Neural cell (in vitro differentiated cells): ENCODE measurements around the gene CTDNEP1. TPM values are rescaled to one million over a fixed set of nuclear protein-coding genes. Genes with fewer than 3 reads are reported as not detected.

Experiments
- H2AFZ ChIP-seq: fragments of 200-600, 300-800 bp; sonication (generic), shearing (Covaris generic); 2 replicates; pipeline ENCODE4 v1.6.0; 2014; ENCODE audit warnings: low read depth, mild to moderate bottlenecking, antibody characterized with exemption, low read length, moderate library complexity
- H3F3A ChIP-seq: fragments of 200-600 bp; shearing (Covaris generic); 2 replicates; pipeline ENCODE4 v1.6.1; 2016; ENCODE audit warnings: mild to moderate bottlenecking, moderate library complexity, mixed read lengths, antibody characterized with exemption, low read length; ENCODE audit not compliant: insufficient read depth, poor library complexity, severe bottlenecking
- H3K27ac ChIP-seq: fragments of 200-600, 300-800 bp; sonication (generic), shearing (Covaris generic); 2 replicates; pipeline ENCODE4 v1.5.1; 2014; ENCODE audit warnings: mild to moderate bottlenecking, low read length, moderate library complexity
- H3K27me3 ChIP-seq: fragments of 300-800, 200-600 bp; sonication (generic), shearing (Covaris generic); 2 replicates; pipeline ENCODE4 v1.6.0; 2014; ENCODE audit warnings: mild to moderate bottlenecking, low read depth, low read length, moderate library complexity; ENCODE audit not compliant: insufficient read depth
- H3K36me3 ChIP-seq: fragments of 300-800, 200-600 bp; sonication (generic), shearing (Covaris generic); 2 replicates; pipeline ENCODE4 v1.5.1; 2014; ENCODE audit warnings: mild to moderate bottlenecking, antibody characterized with exemption, low read length, moderate library complexity; ENCODE audit not compliant: insufficient read depth
- H3K4me2 ChIP-seq: fragments of 300-800, 200-600 bp; sonication (generic), shearing (Covaris generic); 2 replicates; pipeline ENCODE4 v1.6.0; 2014; ENCODE audit warnings: mild to moderate bottlenecking, low read length
- H3K4me3 ChIP-seq: fragments of 300-800, 200-600 bp; sonication (generic), shearing (Covaris generic); 2 replicates; pipeline ENCODE4 v1.5.1; 2014; ENCODE audit warnings: mild to moderate bottlenecking, low read length, moderate library complexity
- H3K79me2 ChIP-seq: fragments of 200-600 bp; shearing (Covaris generic); replicated peaks from 2 replicates; pipeline ENCODE4 v1.6.0; 2014; ENCODE audit warnings: mild to moderate bottlenecking, low read length, moderate library complexity; ENCODE audit not compliant: insufficient read depth
- H3K9ac ChIP-seq: fragments of 300-800, 200-600 bp; sonication (generic), shearing (Covaris generic); 2 replicates; pipeline ENCODE4 v1.6.1; 2016; ENCODE audit warnings: mild to moderate bottlenecking, low read length, mixed read lengths
- H3K9me2 ChIP-seq: fragments of 200-600 bp; shearing (Covaris generic); 2 replicates; pipeline ENCODE4 v1.6.1; 2016; ENCODE audit warnings: mild to moderate bottlenecking, low read length, mixed read lengths; ENCODE audit not compliant: insufficient read depth
- H3K9me3 ChIP-seq: fragments of 200-600, 300-800 bp; sonication (generic), shearing (Covaris generic); 2 replicates; pipeline ENCODE4 v1.6.1; 2016; ENCODE audit warnings: mild to moderate bottlenecking, mixed run types, low read length, moderate library complexity, mixed read lengths
- H4K20me1 ChIP-seq: fragments of 200-600 bp; shearing (Covaris generic); 2 replicates; pipeline ENCODE4 v1.6.1; 2016; ENCODE audit warnings: mild to moderate bottlenecking, mixed run types; ENCODE audit not compliant: insufficient read depth
- CTCF ChIP-seq: fragments of 450-650 bp; IDR thresholded peaks from 2 replicates; pipeline ENCODE4 v1.5.1; 2014; ENCODE audit warnings: antibody characterized with exemption, mild to moderate bottlenecking, moderate library complexity; ENCODE audit not compliant: poor library complexity, severe bottlenecking
- EP300 ChIP-seq: fragments of 450-650 bp; conservative IDR thresholded peaks from 2 replicates; pipeline ENCODE4 v1.6.1; 2014; ENCODE audit warnings: antibody characterized with exemption, mild to moderate bottlenecking, moderate library complexity; ENCODE audit not compliant: poor library complexity, severe bottlenecking
- EZH2 ChIP-seq: fragments of 200-600, 300-800 bp; shearing (Covaris generic), sonication (generic); IDR thresholded peaks from 2 replicates; pipeline ENCODE4 v1.6.1; 2014; ENCODE audit warnings: antibody characterized with exemption, low read length, borderline replicate concordance, mild to moderate bottlenecking; ENCODE audit not compliant: insufficient read depth, poor library complexity, severe bottlenecking
- MXI1 ChIP-seq: fragments of 450-650 bp; conservative IDR thresholded peaks from 2 replicates; pipeline ENCODE4 v1.6.1; 2014; ENCODE audit warnings: antibody characterized with exemption, mild to moderate bottlenecking; ENCODE audit not compliant: poor library complexity, severe bottlenecking
- POLR2AphosphoS5 ChIP-seq: IDR thresholded peaks from 2 replicates; pipeline ENCODE4 v1.6.1; 2012
- RAD21 ChIP-seq: fragments of 450-650 bp; conservative IDR thresholded peaks from 2 replicates; pipeline ENCODE4 v1.6.1; 2014; ENCODE audit warnings: antibody characterized with exemption, mild to moderate bottlenecking, moderate library complexity
- REST ChIP-seq: IDR thresholded peaks from 2 replicates; pipeline ENCODE4 v1.6.1; 2012; ENCODE audit warnings: borderline replicate concordance
- SMC3 ChIP-seq: fragments of 450-650 bp; conservative IDR thresholded peaks from 2 replicates; pipeline ENCODE4 v1.6.1; 2014; ENCODE audit warnings: antibody characterized with exemption, mild to moderate bottlenecking, moderate library complexity; ENCODE audit not compliant: poor library complexity
- TAF1 ChIP-seq: IDR thresholded peaks from 2 replicates; pipeline ENCODE4 v1.6.1; 2012; ENCODE audit warnings: low read depth
- polyA plus RNA-seq: library from polyadenylated mRNA; depleted of rRNA; stranded (reverse); fragments of >200 nt; gene quantifications from 2 replicates; pipeline ENCODE4 v1.2.3, GENCODE V29; 2014

The CTDNEP1 gene
- polyA plus RNA-seq, 1 donor from 2014 or later = 39.4 TPM

GRCh38 chr17:7220593-7221277 is 30.8 kb downstream of the CTDNEP1 start:
- no peaks in the 10 kb centered on the region for H3F3A ChIP-seq
- H3K9me3 ChIP-seq = no peaks in the 10 kb centered on the region
- peak overlapping the region; percentile 83 for H3K9ac ChIP-seq
- peaks cover 32% of the 10 kb centered on the region for H3K79me2 ChIP-seq
- H3K4me3 ChIP-seq = peak overlapping the region; percentile 99
- H3K36me3 ChIP-seq = no peaks in the 10 kb centered on the region
- H3K4me2 ChIP-seq = peak overlapping the region; percentile 89
- no peaks in the 10 kb centered on the region for H4K20me1 ChIP-seq
- H3K27me3 ChIP-seq = no peaks in the 10 kb centered on the region
- peak; percentile 42 for TF ChIP-seq CTCF
- no peak for TF ChIP-seq SMC3
- TF ChIP-seq RAD21 = peak; percentile 15
- H2AFZ ChIP-seq = no peak overlapping the region
- H3K9me2 ChIP-seq = no peaks in the 10 kb centered on the region
- peak overlapping the region; percentile 34 for H3K27ac ChIP-seq

- H3K27ac ChIP-seq = peak within 1 kb of the TSS; percentile 34
- peak within 1 kb of the TSS; percentile 99 for H3K4me3 ChIP-seq
- no peaks in the 10 kb centered on the region for H3K27me3 ChIP-seq
- no peaks in the 10 kb centered on the region for H3K9me3 ChIP-seq
- no peaks in the 10 kb centered on the region for H3K36me3 ChIP-seq
- TF ChIP-seq POLR2AphosphoS5 (peak; percentile 67), MXI1 (peak; percentile 65), EZH2 (no peak), EP300 (no peak), RAD21 (no peak)
- H4K20me1 ChIP-seq = no peaks in the 10 kb centered on the region
- H3K9me2 ChIP-seq = no peaks in the 10 kb centered on the region
- no peaks in the 10 kb centered on the region for H3F3A ChIP-seq
- peak within 1 kb of the TSS; percentile 33 for H2AFZ ChIP-seq
- H3K79me2 ChIP-seq = peaks cover 38% of the 10 kb centered on the region
- peak within 1 kb of the TSS; percentile 89 for H3K4me2 ChIP-seq
- H3K9ac ChIP-seq = peak within 1 kb of the TSS; percentile 92
Measured at GRCh38 chr17:7219812-7220592, 31.5 kb downstream of the CTDNEP1 start, which contains the start of the genes ACADVL and DLG4. ACADVL (plus strand) TSS chr17:7219938; CDS start chr17:7219985, 47 bp downstream. DLG4 (minus strand) TSS chr17:7219836.

- H3K9ac ChIP-seq = peak overlapping the region; percentile 83
- no peaks in the 10 kb centered on the region for H3K36me3 ChIP-seq
- H3K9me3 ChIP-seq = no peaks in the 10 kb centered on the region
- H3F3A ChIP-seq = no peaks in the 10 kb centered on the region
- no peaks in the 10 kb centered on the region for H3K9me2 ChIP-seq
- no peak for TF ChIP-seq EP300
- no peak for TF ChIP-seq POLR2AphosphoS5
- no peak for TF ChIP-seq RAD21
- no peak for TF ChIP-seq TAF1
- TF ChIP-seq REST = no peak
- no peak for TF ChIP-seq EZH2
- no peak for TF ChIP-seq CTCF
- TF ChIP-seq MXI1 = no peak
- no peak for TF ChIP-seq SMC3
- peaks cover 39% of the 10 kb centered on the region for H3K79me2 ChIP-seq
- no peak overlapping the region for H3K4me2 ChIP-seq
- peak overlapping the region; percentile 4 for H2AFZ ChIP-seq
- H3K27ac ChIP-seq = peak overlapping the region; percentile 34
- no peaks in the 10 kb centered on the region for H3K27me3 ChIP-seq
- H3K4me3 ChIP-seq = peak overlapping the region; percentile 99
- H4K20me1 ChIP-seq = no peaks in the 10 kb centered on the region
Measured at GRCh38 chr17:7219229-7219811, 32.2 kb downstream of the CTDNEP1 start.
